Measurements from ENCODE around the gene MICAL3. TPM values are rescaled to one million over a fixed set of nuclear protein-coding genes. Genes with fewer than 3 reads are reported as not detected.
"Not testable (repeated sequence)": the region's sequence is repeated elsewhere in the genome, so short reads cannot be mapped to it uniquely, and the experiment has no call there.

The MICAL3 gene
- total RNA-seq, 4 donors from 2014 or later: 84.2 to 290 (median 151) TPM

- no peak for DNase-seq
- in situ Hi-C loops (cut with MboI; ENCODE audit: low pct_ligation_motif_present in 1 of 4, low pct_unique_long_range_greater_than_20kb in 1 of 4, low sequenced_read_pairs in 3 of 4) (loop anchor here in 1 of 4 donors (10.0 kb wide), 1 partner anchor 50 kb away; the partner anchor contains the start of gene PEX26), intact Hi-C loops (cut with DNase I; ENCODE audit: low total_unique reads) (loop anchor here (10.0 kb wide), 2 partner anchors 50 to 120 kb away; partner anchors contain the start of gene PEX26)
These were observed 777 bp upstream of the MICAL3 start for GRCh38 chr22:18024956-18025720.

GRCh38 chr22:18023509-18024275 lies 669 bp downstream of the MICAL3 start:
- intact Hi-C loops (cut with DNase I; ENCODE audit: low total_unique reads) (loop anchor here (10.0 kb wide), 2 partner anchors 51 to 119 kb away; partner anchors contain the start of gene PEX26), in situ Hi-C loops (cut with MboI; ENCODE audit: low pct_ligation_motif_present in 1 of 4, low pct_unique_long_range_greater_than_20kb in 1 of 4, low sequenced_read_pairs in 3 of 4) (loop anchor here in 1 of 4 donors (10.0 kb wide), 1 partner anchor 51 kb away; the partner anchor contains the start of gene PEX26)
- peak; percentile 90 for DNase-seq
- TF ChIP-seq EP300 (IDR thresholded peaks at IDR 0.05; ENCODE audit: low read depth): no peak
- peak; percentile 57 to 86 (median 86) for TF ChIP-seq POLR2AphosphoS5 (IDR thresholded peaks at IDR 0.05)
- TF ChIP-seq POLR2A (IDR thresholded peaks at IDR 0.05): peak; percentile 73
- peak overlapping the region; percentile 78 to 91 (median 88) for H3K27ac ChIP-seq
- peak overlapping the region; percentile 52 to 84 (median 66) for H3K4me3 ChIP-seq
- WGBS, 2 donors (ENCODE audit: low coverage in 1 of 2): 0 to 3% methylated on average over 2 to 37 of the region's 47 CpGs
- H3K27me3 ChIP-seq: no peaks in the 10 kb centered on the region
- H3K9me3 ChIP-seq: no peaks in the 10 kb centered on the region
- H3K4me1 ChIP-seq: peaks cover 17 to 23% (median 19%) of the 10 kb centered on the region in 4 donors
- H3K36me3 ChIP-seq: no peaks in the 10 kb centered on the region

More at GRCh38 chr22:18024956-18025720, 777 bp upstream of the MICAL3 start:
- H3K4me3 ChIP-seq: peak overlapping the region in 3 of 4 donors; percentile 52 to 79 (median 53)
- H3K27me3 ChIP-seq: no peaks in the 10 kb centered on the region
- TF ChIP-seq POLR2AphosphoS5 (IDR thresholded peaks at IDR 0.05) (no peak), POLR2A (IDR thresholded peaks at IDR 0.05) (no peak), CTCF (IDR thresholded peaks at IDR 0.05) (no peak), EP300 (IDR thresholded peaks at IDR 0.05; ENCODE audit: low read depth) (no peak)
- H3K4me1 ChIP-seq: peaks cover 17 to 23% (median 19%) of the 10 kb centered on the region in 4 donors
- peak overlapping the region; percentile 78 to 91 (median 88) for H3K27ac ChIP-seq
- H3K36me3 ChIP-seq: no peaks in the 10 kb centered on the region
- whole genome bisulfite sequencing, 2 donors (ENCODE audit: low coverage in 1 of 2): 55 to 58% methylated on average over 2 to 21 of the region's 21 CpGs
- H3K9me3 ChIP-seq: no peaks in the 10 kb centered on the region

GRCh38 chr22:18022876-18023275 lies 1.5 kb downstream of the MICAL3 start:
- Histone ChIP-seq H3K27me3 (no peaks in the 10 kb centered on the region), H3K4me1 (peaks cover 17 to 23% (median 19%) of the 10 kb centered on the region in 4 donors), H3K36me3 (no peaks in the 10 kb centered on the region), H3K9me3 (no peaks in the 10 kb centered on the region), H3K27ac (peak overlapping the region; percentile 78 to 91 (median 88)), H3K4me3 (no peak overlapping the region)
- WGBS, 2 donors (ENCODE audit: low coverage in 1 of 2): 48 to 60% methylated on average over 1 to 3 of the region's 3 CpGs
- in situ Hi-C loops (cut with MboI; ENCODE audit: low pct_ligation_motif_present in 1 of 4, low pct_unique_long_range_greater_than_20kb in 1 of 4, low sequenced_read_pairs in 3 of 4) (loop anchor here in 1 of 4 donors (10.0 kb wide), 1 partner anchor 52 kb away; the partner anchor contains the start of gene PEX26), intact Hi-C loops (cut with DNase I; ENCODE audit: low total_unique reads) (loop anchor here (10.0 kb wide), 2 partner anchors 52 to 118 kb away; partner anchors contain the start of gene PEX26)
- DNase-seq: peak; percentile 18
- no peak for TF ChIP-seq POLR2AphosphoS5 (IDR thresholded peaks at IDR 0.05)
- no peak for TF ChIP-seq EP300 (IDR thresholded peaks at IDR 0.05; ENCODE audit: low read depth)
- no peak for TF ChIP-seq CTCF (IDR thresholded peaks at IDR 0.05)
- no peak for TF ChIP-seq POLR2A (IDR thresholded peaks at IDR 0.05)

- no peak for TF ChIP-seq EP300 (IDR thresholded peaks at IDR 0.05; ENCODE audit: low read depth)
- TF ChIP-seq CTCF (IDR thresholded peaks at IDR 0.05): no peak
- TF ChIP-seq POLR2A (IDR thresholded peaks at IDR 0.05): no peak
- no peak for TF ChIP-seq POLR2AphosphoS5 (IDR thresholded peaks at IDR 0.05)
- Histone ChIP-seq H3K9me3 (no peaks in the 10 kb centered on the region), H3K4me1 (peaks cover 17 to 23% (median 19%) of the 10 kb centered on the region in 4 donors), H3K4me3 (no peak overlapping the region), H3K27ac (no peak overlapping the region), H3K36me3 (no peaks in the 10 kb centered on the region), H3K27me3 (no peaks in the 10 kb centered on the region)
- in situ Hi-C loops (cut with MboI; ENCODE audit: low pct_ligation_motif_present in 1 of 4, low pct_unique_long_range_greater_than_20kb in 1 of 4, low sequenced_read_pairs in 3 of 4) (loop anchor here in 1 of 4 donors (10.0 kb wide), 1 partner anchor 53 kb away; the partner anchor contains the start of gene PEX26), intact Hi-C loops (cut with DNase I; ENCODE audit: low total_unique reads) (loop anchor here (10.0 kb wide), 2 partner anchors 53 to 117 kb away; partner anchors contain the start of gene PEX26)
- WGBS, 2 donors (ENCODE audit: low coverage in 1 of 2): 91% methylated on average over 2 of the region's 2 CpGs; no CpG with 5 or more reads in 1 of the 2 donors
- DNase-seq: no peak
These were observed 2.9 kb downstream of the MICAL3 start for GRCh38 chr22:18021431-18021830.

GRCh38 chr22:18020743-18021142 lies 3.6 kb downstream of the MICAL3 start:
- H3K27ac ChIP-seq, DNase-seq, H3K27me3 ChIP-seq, H3K9me3 ChIP-seq, H3K36me3 ChIP-seq, H3K4me3 ChIP-seq: not testable (repeated sequence)
- peaks cover 17 to 23% (median 19%) of the 10 kb centered on the region in 4 donors for H3K4me1 ChIP-seq
- 92 to 100% methylated on average over 2 of the region's 2 CpGs for WGBS, 2 donors (ENCODE audit: low coverage in 1 of 2)
- intact Hi-C loops (cut with DNase I; ENCODE audit: low total_unique reads): loop anchor here (10.0 kb wide), 2 partner anchors 54 to 116 kb away; partner anchors contain the start of gene PEX26
- in situ Hi-C loops (cut with MboI; ENCODE audit: low pct_ligation_motif_present in 1 of 4, low pct_unique_long_range_greater_than_20kb in 1 of 4, low sequenced_read_pairs in 3 of 4): loop anchor here in 1 of 4 donors (10.0 kb wide), 1 partner anchor 54 kb away; the partner anchor contains the start of gene PEX26
